ENCODE data around the gene ZNF367.

ZNF367 gene

GRCh38 chr9:96436456-96437126, 18.4 kb upstream of the ZNF367 start:
- WGBS (ENCODE audit: insufficient coverage, insufficient read length) = no CpG with 5 or more reads among the region's 15 CpGs
- H3K4me3 ChIP-seq (ENCODE audit: low read length) = no peak overlapping the region

DNA sequence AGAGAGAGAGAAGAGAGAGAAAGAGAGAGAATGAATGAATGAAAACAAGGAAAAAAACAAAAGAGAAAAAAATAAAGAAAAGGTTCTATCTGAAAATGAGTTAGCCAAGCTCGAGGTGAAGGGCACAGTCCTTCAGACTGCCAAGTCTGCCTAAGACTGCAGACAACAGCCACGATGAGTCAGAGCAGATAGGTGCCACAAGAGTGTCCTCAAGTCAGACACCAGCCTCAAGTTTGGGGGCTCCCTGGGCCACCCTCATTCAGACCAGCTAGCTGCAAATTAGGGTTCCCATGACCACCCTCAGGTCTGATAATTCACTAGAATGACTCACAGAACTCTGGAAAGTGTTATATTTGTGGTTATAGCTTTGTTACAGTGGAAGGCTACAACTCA, 17.9 kb upstream of the ZNF367 start:
- Histone ChIP-seq H3K27me3 (ENCODE audit: control insufficient read depth, insufficient read depth, low read length) (no peaks in the 10 kb centered on the region), H3K9me3 (ENCODE audit: control insufficient read depth, insufficient read depth, low read length) (no peaks in the 10 kb centered on the region), H3K4me1 (ENCODE audit: control insufficient read depth, insufficient read depth, low read length) (no peaks in the 10 kb centered on the region), H3K36me3 (ENCODE audit: control insufficient read depth, insufficient read depth, low read length) (no peaks in the 10 kb centered on the region), H3K4me3 (ENCODE audit: low read length) (no peak overlapping the region), H3K27ac (ENCODE audit: low read length) (no peak overlapping the region)
- DNase-seq (ENCODE audit: low read depth, low spot score) = no peak
- no CpG with 5 or more reads among the region's 2 CpGs for WGBS (ENCODE audit: insufficient coverage, insufficient read length)

More at GRCh38 chr9:96436456-96437126, 18.4 kb upstream of the ZNF367 start:
- Histone ChIP-seq H3K9me3 (ENCODE audit: control insufficient read depth, insufficient read depth, low read length) (no peaks in the 10 kb centered on the region), H3K27me3 (ENCODE audit: control insufficient read depth, insufficient read depth, low read length) (no peaks in the 10 kb centered on the region), H3K4me1 (ENCODE audit: control insufficient read depth, insufficient read depth, low read length) (no peaks in the 10 kb centered on the region), H3K27ac (ENCODE audit: low read length) (no peak overlapping the region), H3K36me3 (ENCODE audit: control insufficient read depth, insufficient read depth, low read length) (no peaks in the 10 kb centered on the region)
- DNase-seq (ENCODE audit: low read depth, low spot score) = no peak

GRCh38 chr9:96435345-96435744, 17.2 kb upstream of the ZNF367 start:
- Histone ChIP-seq H3K27me3 (ENCODE audit: control insufficient read depth, insufficient read depth, low read length) (no peaks in the 10 kb centered on the region), H3K27ac (ENCODE audit: low read length) (no peak overlapping the region), H3K36me3 (ENCODE audit: control insufficient read depth, insufficient read depth, low read length) (no peaks in the 10 kb centered on the region), H3K9me3 (ENCODE audit: control insufficient read depth, insufficient read depth, low read length) (no peaks in the 10 kb centered on the region), H3K4me3 (ENCODE audit: low read length) (no peak overlapping the region), H3K4me1 (ENCODE audit: control insufficient read depth, insufficient read depth, low read length) (no peaks in the 10 kb centered on the region)
- no peak for DNase-seq (ENCODE audit: low read depth, low spot score)
- WGBS (ENCODE audit: insufficient coverage, insufficient read length) = no CpG with 5 or more reads among the region's 4 CpGs

DNA sequence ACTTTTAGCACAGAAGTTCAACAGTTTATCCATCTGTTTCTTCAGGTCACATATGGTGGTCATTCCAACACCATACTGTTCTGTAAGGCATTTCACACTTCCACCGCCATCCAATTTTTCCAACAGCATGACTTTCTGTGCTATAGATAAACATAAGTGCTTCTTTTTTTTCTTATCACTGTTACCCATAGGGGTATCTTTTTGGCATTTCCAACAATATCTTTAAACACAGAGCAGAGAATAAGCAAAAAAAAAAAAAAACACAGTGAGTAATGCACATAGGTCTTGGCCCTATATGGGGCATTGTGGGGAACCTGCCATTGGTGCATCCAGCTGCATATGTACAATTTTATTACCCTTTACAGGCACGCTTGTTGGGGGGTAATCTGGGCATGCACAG, 12.2 kb upstream of the ZNF367 start:
- DNase-seq (ENCODE audit: low read depth, low spot score) = no peak
- Histone ChIP-seq H3K27ac (ENCODE audit: low read length) (no peak overlapping the region), H3K4me1 (ENCODE audit: control insufficient read depth, insufficient read depth, low read length) (no peaks in the 10 kb centered on the region), H3K36me3 (ENCODE audit: control insufficient read depth, insufficient read depth, low read length) (no peaks in the 10 kb centered on the region), H3K27me3 (ENCODE audit: control insufficient read depth, insufficient read depth, low read length) (no peaks in the 10 kb centered on the region), H3K9me3 (ENCODE audit: control insufficient read depth, insufficient read depth, low read length) (no peaks in the 10 kb centered on the region), H3K4me3 (ENCODE audit: low read length) (no peak overlapping the region)
- no CpG with 5 or more reads among the region's 2 CpGs for WGBS (ENCODE audit: insufficient coverage, insufficient read length)

- no peaks in the 10 kb centered on the region for H3K27me3 ChIP-seq (ENCODE audit: control insufficient read depth, insufficient read depth, low read length)
- no peaks in the 10 kb centered on the region for H3K36me3 ChIP-seq (ENCODE audit: control insufficient read depth, insufficient read depth, low read length)
- DNase-seq (ENCODE audit: low read depth, low spot score) = no peak
- H3K27ac ChIP-seq (ENCODE audit: low read length) = no peak overlapping the region
- H3K4me1 ChIP-seq (ENCODE audit: control insufficient read depth, insufficient read depth, low read length) = no peaks in the 10 kb centered on the region
- H3K9me3 ChIP-seq (ENCODE audit: control insufficient read depth, insufficient read depth, low read length) = no peaks in the 10 kb centered on the region
- H3K4me3 ChIP-seq (ENCODE audit: low read length) = no peak overlapping the region
These were observed 11.6 kb upstream of the ZNF367 start for GRCh38 chr9:96429732-96430131.

DNA sequence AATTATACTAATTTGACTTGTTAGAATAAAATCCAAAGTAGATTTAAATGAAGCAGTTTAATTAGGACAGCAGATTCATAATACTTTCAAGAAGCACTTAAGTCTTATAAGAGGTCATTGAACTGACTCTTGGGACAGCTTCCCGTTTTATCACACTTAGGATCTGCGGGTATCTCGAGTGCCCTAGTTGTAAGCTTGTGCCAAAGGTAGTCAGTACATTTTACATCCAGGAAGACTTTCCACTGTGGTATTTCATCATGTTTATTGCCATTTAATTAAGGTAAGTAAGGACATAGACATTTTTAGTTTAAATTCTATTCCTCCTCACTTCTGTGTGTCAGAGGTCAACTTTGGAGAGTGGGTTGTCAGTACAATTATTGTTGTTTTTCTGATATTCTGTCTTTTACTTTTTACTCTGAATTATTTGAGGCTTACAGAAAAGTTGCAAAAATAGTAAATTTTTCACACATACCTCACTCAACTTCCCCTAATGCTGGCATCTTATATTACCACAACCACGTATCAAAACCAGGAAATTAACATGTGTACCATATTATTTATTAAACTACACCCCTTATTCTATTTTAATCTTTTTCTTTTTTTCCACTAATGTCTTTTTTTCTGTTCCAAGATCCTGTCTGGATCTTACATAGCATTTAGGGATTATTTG, 7.5 kb upstream of the ZNF367 start:
- Histone ChIP-seq H3K36me3 (ENCODE audit: control insufficient read depth, insufficient read depth, low read length) (no peaks in the 10 kb centered on the region), H3K9me3 (ENCODE audit: control insufficient read depth, insufficient read depth, low read length) (no peaks in the 10 kb centered on the region), H3K4me1 (ENCODE audit: control insufficient read depth, insufficient read depth, low read length) (peaks cover 4% of the 10 kb centered on the region), H3K27me3 (ENCODE audit: control insufficient read depth, insufficient read depth, low read length) (no peaks in the 10 kb centered on the region), H3K4me3 (ENCODE audit: low read length) (no peak overlapping the region), H3K27ac (ENCODE audit: low read length) (no peak overlapping the region)
- WGBS (ENCODE audit: insufficient coverage, insufficient read length) = 100% methylated on average over 1 of the region's 4 CpGs
- DNase-seq (ENCODE audit: low read depth, low spot score) = no peak

- WGBS (ENCODE audit: insufficient coverage, insufficient read length) = no CpG with 5 or more reads among the region's 6 CpGs
- no peak for DNase-seq (ENCODE audit: low read depth, low spot score)
- Histone ChIP-seq H3K9me3 (ENCODE audit: control insufficient read depth, insufficient read depth, low read length) (no peaks in the 10 kb centered on the region), H3K36me3 (ENCODE audit: control insufficient read depth, insufficient read depth, low read length) (no peaks in the 10 kb centered on the region), H3K27ac (ENCODE audit: low read length) (no peak overlapping the region), H3K4me1 (ENCODE audit: control insufficient read depth, insufficient read depth, low read length) (peaks cover 6% of the 10 kb centered on the region), H3K27me3 (ENCODE audit: control insufficient read depth, insufficient read depth, low read length) (no peaks in the 10 kb centered on the region), H3K4me3 (ENCODE audit: low read length) (no peak overlapping the region)
These were observed 5.8 kb upstream of the ZNF367 start for GRCh38 chr9:96423985-96424336.

DNA sequence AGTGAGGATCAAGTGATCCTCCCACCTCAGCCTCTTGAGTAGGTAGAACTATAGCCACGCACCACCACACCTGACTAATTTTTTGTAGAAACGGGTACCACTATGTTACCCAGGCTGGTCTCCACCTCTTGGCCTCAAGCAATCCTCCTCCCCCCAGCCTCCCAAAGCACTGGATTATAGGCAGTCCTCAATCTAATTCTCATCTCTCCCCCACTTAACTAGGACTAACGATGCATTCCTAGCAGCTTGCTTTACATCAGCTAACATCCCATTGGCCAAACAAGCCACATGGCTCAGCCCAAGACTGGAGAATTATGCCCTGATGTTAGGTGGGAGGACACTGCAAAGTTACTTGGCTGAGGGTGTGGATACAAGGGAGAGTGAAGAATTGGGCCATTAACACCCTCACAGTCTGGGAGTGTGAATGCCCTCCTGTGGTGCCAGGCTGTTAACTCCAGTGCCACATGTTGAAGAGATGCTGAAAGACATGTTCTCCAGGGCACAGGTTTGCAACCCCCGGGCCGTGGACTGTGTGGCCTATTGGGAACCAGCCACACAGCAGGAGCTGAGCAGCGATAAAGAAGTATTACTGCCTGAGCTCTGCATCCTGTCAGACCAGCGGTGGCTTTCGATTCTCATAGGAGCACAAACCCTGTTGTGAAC, 5.3 kb upstream of the ZNF367 start:
- no peak for DNase-seq (ENCODE audit: low read depth, low spot score)
- H3K4me3 ChIP-seq (ENCODE audit: low read length) = no peak overlapping the region
- H3K4me1 ChIP-seq (ENCODE audit: control insufficient read depth, insufficient read depth, low read length) = peaks cover 6% of the 10 kb centered on the region
- no peaks in the 10 kb centered on the region for H3K9me3 ChIP-seq (ENCODE audit: control insufficient read depth, insufficient read depth, low read length)
- H3K27ac ChIP-seq (ENCODE audit: low read length) = no peak overlapping the region
- no CpG with 5 or more reads among the region's 8 CpGs for WGBS (ENCODE audit: insufficient coverage, insufficient read length)
- no peaks in the 10 kb centered on the region for H3K36me3 ChIP-seq (ENCODE audit: control insufficient read depth, insufficient read depth, low read length)
- H3K27me3 ChIP-seq (ENCODE audit: control insufficient read depth, insufficient read depth, low read length) = no peaks in the 10 kb centered on the region

DNA sequence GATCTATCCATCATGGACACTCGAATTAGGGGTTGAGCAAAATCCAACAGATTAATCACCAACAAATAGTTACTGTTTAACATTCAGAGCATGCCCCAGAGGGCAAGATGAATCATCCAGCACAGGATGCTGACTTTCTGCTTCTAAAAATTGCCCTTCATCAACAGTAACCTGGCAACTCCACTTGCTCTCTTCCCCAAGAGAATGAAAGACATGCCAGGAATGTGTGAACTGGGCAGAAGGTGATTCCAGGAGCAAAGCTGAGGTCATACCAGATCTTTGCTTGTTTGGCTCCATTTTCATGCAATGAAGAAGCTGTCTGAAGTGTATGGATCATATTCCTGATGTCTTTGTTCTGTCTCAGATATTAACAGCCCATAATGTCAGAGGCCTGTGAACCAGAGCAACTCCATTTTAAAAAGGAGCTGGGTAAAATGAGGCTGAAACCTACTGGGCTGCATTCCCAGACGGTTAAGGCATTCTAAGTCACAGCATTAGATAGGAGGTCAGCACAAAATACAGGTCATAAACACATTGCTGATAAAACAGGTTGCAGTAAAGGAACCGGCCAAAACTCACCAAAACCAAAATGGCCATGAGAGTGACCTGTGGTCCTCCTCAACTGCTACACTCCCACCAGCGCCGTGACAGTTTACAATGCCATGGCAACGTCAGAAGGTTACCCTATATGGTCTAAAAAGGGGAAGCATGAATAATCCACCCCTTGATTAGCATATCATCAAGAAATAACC, 2.5 kb upstream of the ZNF367 start:
- Histone ChIP-seq H3K36me3 (ENCODE audit: control insufficient read depth, insufficient read depth, low read length) (no peaks in the 10 kb centered on the region), H3K4me1 (ENCODE audit: control insufficient read depth, insufficient read depth, low read length) (peaks cover 6% of the 10 kb centered on the region), H3K9me3 (ENCODE audit: control insufficient read depth, insufficient read depth, low read length) (no peaks in the 10 kb centered on the region), H3K27ac (ENCODE audit: low read length) (no peak overlapping the region), H3K27me3 (ENCODE audit: control insufficient read depth, insufficient read depth, low read length) (no peaks in the 10 kb centered on the region), H3K4me3 (ENCODE audit: low read length) (no peak overlapping the region)
- no CpG with 5 or more reads among the region's 6 CpGs for WGBS (ENCODE audit: insufficient coverage, insufficient read length)
- no peak for DNase-seq (ENCODE audit: low read depth, low spot score)

DNA sequence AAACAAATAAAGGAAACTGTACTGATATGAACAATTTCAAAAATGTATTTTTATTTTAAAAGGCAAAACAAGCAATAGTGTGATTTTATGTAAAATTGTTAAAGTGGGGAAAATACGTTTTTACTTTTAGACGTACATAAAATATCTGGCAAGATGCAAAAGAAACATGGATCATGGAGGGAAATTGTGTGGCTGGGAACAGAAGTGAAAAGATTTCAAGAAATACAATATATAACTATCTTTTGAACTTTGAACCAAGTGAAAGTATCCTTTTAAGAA, 1.5 kb upstream of the ZNF367 start:
- H3K9me3 ChIP-seq (ENCODE audit: control insufficient read depth, insufficient read depth, low read length) = no peaks in the 10 kb centered on the region
- no peaks in the 10 kb centered on the region for H3K27me3 ChIP-seq (ENCODE audit: control insufficient read depth, insufficient read depth, low read length)
- no peak overlapping the region for H3K27ac ChIP-seq (ENCODE audit: low read length)
- no peaks in the 10 kb centered on the region for H3K36me3 ChIP-seq (ENCODE audit: control insufficient read depth, insufficient read depth, low read length)
- H3K4me1 ChIP-seq (ENCODE audit: control insufficient read depth, insufficient read depth, low read length) = peaks cover 6% of the 10 kb centered on the region
- 100% methylated on average over 2 of the region's 2 CpGs for WGBS (ENCODE audit: insufficient coverage, insufficient read length)
- no peak for DNase-seq (ENCODE audit: low read depth, low spot score)
- no peak overlapping the region; the same call in 1 of the 2 replicates for H3K4me3 ChIP-seq (ENCODE audit: low read length)
